NCI-H524 (cell line): ENCODE data around the gene CCM2L.
A peak's percentile ranks its signal among the peaks of the same experiment; 100 is the strongest.
"Not testable (repeated sequence)": the region's sequence is repeated elsewhere in the genome, so short reads cannot be mapped to it uniquely, and the experiment has no call there.

Experiments
- DNase-seq, 2 experiments: peaks; one replicate each; lab custom pipeline; 2025; lab: John Stamatoyannopoulos, UW

Gene CCM2L

GRCh38 chr20:32029561-32029960, 19.3 kb downstream of the CCM2L start:
- no peak for DNase-seq

GRCh38 chr20:32031007-32031958, 21.0 kb downstream of the CCM2L start:
- peak; percentile 82 to 91 for DNase-seq

- DNase-seq, result no peak
Measured at GRCh38 chr20:32033316-32033715, 23.1 kb downstream of the CCM2L start.

GRCh38 chr20:32033721-32034120, 23.5 kb downstream of the CCM2L start:
- not testable (repeated sequence) for DNase-seq

- DNase-seq, result peak in 1 of 2 experiments; percentile 58
Measured at GRCh38 chr20:32034581-32035425, 24.6 kb downstream of the CCM2L start.

- no peak for DNase-seq
Measured at GRCh38 chr20:32035426-32035779, 25.2 kb downstream of the CCM2L start.

GRCh38 chr20:32036252-32036651, 26.0 kb downstream of the CCM2L start:
- DNase-seq, result no peak

GRCh38 chr20:32036716-32037485, 26.7 kb downstream of the CCM2L start:
- no peak for DNase-seq

GRCh38 chr20:32037929-32038328, 27.7 kb downstream of the CCM2L start:
- no peak for DNase-seq

- no peak for DNase-seq
Measured at GRCh38 chr20:32040142-32040953, 30.1 kb downstream of the CCM2L start.

- DNase-seq, result no peak
Measured at GRCh38 chr20:32045999-32046398, 35.8 kb downstream of the CCM2L start.

- no peak for DNase-seq
Measured at GRCh38 chr20:32050324-32050841, 40.1 kb downstream of the CCM2L start.

- no peak for DNase-seq
Measured at GRCh38 chr20:32050851-32051556, 40.8 kb downstream of the CCM2L start.

GRCh38 chr20:32051720-32052089, 41.5 kb downstream of the CCM2L start:
- no peak for DNase-seq

- peak in 1 of 2 experiments; percentile 44 for DNase-seq
Measured at GRCh38 chr20:32052090-32052777, 42.0 kb downstream of the CCM2L start, which contains the start of gene HCK. TSS of gene HCK (plus strand) at chr20:32052242.

- DNase-seq, result no peak
Measured at GRCh38 chr20:32052778-32053362, 42.6 kb downstream of the CCM2L start.

- DNase-seq, result no peak
Measured at GRCh38 chr20:32053648-32054047, 43.4 kb downstream of the CCM2L start.

GRCh38 chr20:32056708-32057483, 46.7 kb downstream of the CCM2L start:
- no peak for DNase-seq
